Upper lobe of left lung (tissue), 6 donors: ENCODE results near the gene MRAP. TPM values are rescaled to one million over a fixed set of nuclear protein-coding genes. Genes with fewer than 3 reads are reported as not detected.

Source experiments
- ATAC-seq, 2 donors: fragments of 200-7000 bp; cut with Tn5 transposase; one replicate each; pipeline ENCODE4 v1.9.1; 2022; ENCODE audit warnings: mild to moderate bottlenecking in 2 of 2, moderate library complexity in 2 of 2; ENCODE audit not compliant: low FRiP score in 2 of 2
- DNase-seq, 2 donors: peaks; one replicate each; pipeline ENCODE4 v3.0.0-alpha.2; 2019 to 2020
- H3K27ac ChIP-seq, 4 donors: fragments of 200-600 bp; sonication (generic); one replicate each; pipeline ENCODE4 v1.5.1; 2016 to 2019
- H3K27me3 ChIP-seq, 4 donors: fragments of 200-600 bp; sonication (generic); one replicate each; pipeline ENCODE4 v1.5.1; 2017 to 2019
- H3K36me3 ChIP-seq, 4 donors: fragments of 200-600 bp; sonication (generic); one replicate each; pipeline ENCODE4 v1.5.1; 2016 to 2019
- H3K4me1 ChIP-seq, 4 donors: fragments of 200-600 bp; sonication (generic); one replicate each; pipeline ENCODE4 v1.5.1; 2018 to 2019
- H3K4me3 ChIP-seq, 4 donors: fragments of 200-600 bp; sonication (generic); one replicate each; pipeline ENCODE4 v1.5.1; 2017 to 2019; ENCODE audit warnings: mild to moderate bottlenecking in 2 of 4, moderate library complexity in 1 of 4
- H3K9me3 ChIP-seq, 4 donors: fragments of 200-600 bp; sonication (generic); one replicate each; pipeline ENCODE4 v1.5.1; 2018 to 2019
- EP300 ChIP-seq, 4 donors: sonication (generic); formaldehyde crosslinking; IDR thresholded peaks; one replicate each; pipeline ENCODE4 v1.5.1; 2017; ENCODE audit warnings: antibody characterized with exemption in 4 of 4, control low read depth in 2 of 4
- POLR2A ChIP-seq, 4 donors: fragments of 450-650 bp; IDR thresholded peaks; one replicate each; pipeline ENCODE4 v1.5.1; 2016 to 2017; ENCODE audit warnings: antibody characterized with exemption in 4 of 4, mild to moderate bottlenecking in 2 of 4
- POLR2AphosphoS5 ChIP-seq, 2 donors: sonication (generic); formaldehyde crosslinking; IDR thresholded peaks; one replicate each; pipeline ENCODE4 v1.5.1; 2017; ENCODE audit warnings: antibody characterized with exemption in 2 of 2
- WGBS, 2 donors: methylation state at CpG; one replicate each; pipeline ENCODE4 v1.1.5; 2017 to 2018; 5-methylcytosine and 5-hydroxymethylcytosine counted together
- total RNA-seq, 6 donors: library from RNA; depleted of rRNA in 4 of 6; stranded (reverse); fragments of >200 nt in 4 of 6; gene quantifications; one replicate each; pipeline versions ENCODE4 v1.1.0 to v1.2.1, GENCODE V29; 2016 to 2021
- TF ChIP-seq, protein P1 (sequence below), 6 experiments: fragments of 450-650 bp in 4 of 6; fragments of 200-600 bp in 2 of 6; sonication (generic) in 2 of 6; IDR thresholded peaks; one replicate each; pipeline ENCODE4 v1.5.1; 2016 to 2019; ENCODE audit warnings: antibody characterized with exemption in 6 of 6
- donor health status: DM: no; HTN: no; CAD: no; lungs with moderate emphysema.
- donor health status: DM: no; HTN: yes; CAD: no; lungs with severe emphysema.

MRAP gene
- total RNA-seq, 6 donors from 2014 or later, result 0.46 to 2.3 (median 0.54) TPM; not detected in 3

DNA sequence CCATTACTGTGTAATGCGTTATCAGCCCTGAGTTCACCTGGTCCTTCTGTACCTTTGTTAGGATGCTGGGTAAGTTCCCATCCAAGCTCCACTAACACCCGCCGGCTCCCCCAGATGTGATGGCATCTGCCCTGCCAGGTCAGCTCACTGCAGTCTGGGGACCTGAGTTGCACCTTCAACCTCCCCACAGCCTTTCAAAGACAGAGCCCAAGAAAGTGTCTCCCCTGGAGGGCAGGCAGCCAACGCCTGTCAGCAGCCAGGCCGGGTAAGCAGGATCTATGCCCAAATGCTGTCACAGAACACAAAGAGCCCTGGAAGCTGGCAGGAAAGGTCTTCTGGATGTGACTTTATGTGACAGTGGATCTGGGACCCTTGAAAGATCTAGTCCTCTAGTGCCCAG is 13.7 kb downstream of the MRAP start:
- DNase-seq (no peak), ATAC-seq (no peak)
- TF ChIP-seq POLR2A (IDR thresholded peaks at IDR 0.05) (no peak), EP300 (IDR thresholded peaks at IDR 0.05) (no peak), POLR2AphosphoS5 (IDR thresholded peaks at IDR 0.05) (no peak)
- TF ChIP-seq, protein P1, sequence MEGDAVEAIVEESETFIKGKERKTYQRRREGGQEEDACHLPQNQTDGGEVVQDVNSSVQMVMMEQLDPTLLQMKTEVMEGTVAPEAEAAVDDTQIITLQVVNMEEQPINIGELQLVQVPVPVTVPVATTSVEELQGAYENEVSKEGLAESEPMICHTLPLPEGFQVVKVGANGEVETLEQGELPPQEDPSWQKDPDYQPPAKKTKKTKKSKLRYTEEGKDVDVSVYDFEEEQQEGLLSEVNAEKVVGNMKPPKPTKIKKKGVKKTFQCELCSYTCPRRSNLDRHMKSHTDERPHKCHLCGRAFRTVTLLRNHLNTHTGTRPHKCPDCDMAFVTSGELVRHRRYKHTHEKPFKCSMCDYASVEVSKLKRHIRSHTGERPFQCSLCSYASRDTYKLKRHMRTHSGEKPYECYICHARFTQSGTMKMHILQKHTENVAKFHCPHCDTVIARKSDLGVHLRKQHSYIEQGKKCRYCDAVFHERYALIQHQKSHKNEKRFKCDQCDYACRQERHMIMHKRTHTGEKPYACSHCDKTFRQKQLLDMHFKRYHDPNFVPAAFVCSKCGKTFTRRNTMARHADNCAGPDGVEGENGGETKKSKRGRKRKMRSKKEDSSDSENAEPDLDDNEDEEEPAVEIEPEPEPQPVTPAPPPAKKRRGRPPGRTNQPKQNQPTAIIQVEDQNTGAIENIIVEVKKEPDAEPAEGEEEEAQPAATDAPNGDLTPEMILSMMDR (IDR thresholded peaks at IDR 0.05), result no peak
- Histone ChIP-seq H3K4me1 (no peaks in the 10 kb centered on the region), H3K9me3 (no peaks in the 10 kb centered on the region), H3K36me3 (peaks cover 12 to 51% (median 35%) of the 10 kb centered on the region in 4 donors), H3K4me3 (no peak overlapping the region), H3K27me3 (no peaks in the 10 kb centered on the region), H3K27ac (no peak overlapping the region)
- 95 to 98% methylated on average over 3 to 5 of the region's 5 CpGs for WGBS, 2 donors

DNA sequence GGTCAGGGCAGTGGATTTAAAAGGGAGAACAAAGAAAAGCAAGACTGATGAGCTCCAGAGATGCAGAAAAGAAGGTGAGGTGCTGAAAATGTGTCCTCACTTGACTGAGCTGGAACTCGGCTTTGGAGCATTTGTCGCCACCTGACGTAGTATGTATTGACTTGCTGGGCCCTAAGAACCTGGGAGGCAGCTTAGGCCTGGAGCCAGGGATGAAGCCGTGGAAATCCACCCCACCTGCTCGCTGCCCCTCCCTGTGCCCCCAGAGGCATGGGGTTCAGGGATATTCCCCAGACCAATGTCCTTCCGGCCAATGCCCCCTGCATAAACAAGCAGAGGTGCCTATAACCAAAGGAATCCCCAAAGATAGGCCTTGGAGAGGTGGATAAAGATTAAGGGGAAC is 14.3 kb downstream of the MRAP start:
- H3K36me3 ChIP-seq, result peaks cover 12 to 57% (median 41%) of the 10 kb centered on the region in 4 donors
- ATAC-seq (no peak), DNase-seq (no peak)
- no peaks in the 10 kb centered on the region for H3K4me1 ChIP-seq
- no peak for TF ChIP-seq POLR2AphosphoS5 (IDR thresholded peaks at IDR 0.05)
- TF ChIP-seq EP300 (IDR thresholded peaks at IDR 0.05), result no peak
- TF ChIP-seq, protein P1 (IDR thresholded peaks at IDR 0.05), result no peak
- TF ChIP-seq POLR2A (IDR thresholded peaks at IDR 0.05), result no peak
- H3K27ac ChIP-seq, result no peak overlapping the region
- H3K27me3 ChIP-seq, result no peaks in the 10 kb centered on the region
- 96 to 99% methylated on average over 6 of the region's 6 CpGs for WGBS, 2 donors
- H3K9me3 ChIP-seq, result no peaks in the 10 kb centered on the region
- H3K4me3 ChIP-seq, result no peak overlapping the region

DNA sequence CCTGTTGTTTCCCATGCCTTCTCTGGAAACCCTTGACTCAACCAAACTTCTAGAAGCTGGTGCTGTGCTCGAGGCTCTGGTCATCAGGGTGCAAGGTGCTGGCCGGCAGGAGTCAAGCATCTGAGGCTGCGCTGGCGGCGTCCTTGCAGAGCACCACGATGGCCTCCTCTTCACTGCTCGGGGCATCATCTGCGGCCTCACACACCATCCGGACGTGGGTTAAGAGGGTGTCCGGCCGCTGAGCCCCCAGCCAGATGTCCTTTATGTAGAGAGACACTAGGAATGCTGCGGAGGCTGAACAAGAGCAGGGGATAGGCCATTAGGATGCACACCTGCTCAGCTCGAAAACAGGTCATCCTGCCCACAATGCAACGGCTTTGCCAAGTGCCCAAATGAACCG is 16.2 kb downstream of the MRAP start:
- 94 to 96% methylated on average over 5 to 16 of the region's 16 CpGs for WGBS, 2 donors
- H3K27me3 ChIP-seq, result no peaks in the 10 kb centered on the region
- H3K9me3 ChIP-seq, result no peaks in the 10 kb centered on the region
- TF ChIP-seq POLR2AphosphoS5 (IDR thresholded peaks at IDR 0.05) (no peak), POLR2A (IDR thresholded peaks at IDR 0.05) (no peak), EP300 (IDR thresholded peaks at IDR 0.05) (no peak)
- TF ChIP-seq, protein P1 (IDR thresholded peaks at IDR 0.05), result no peak
- DNase-seq (peak in 1 of 2 donors; percentile 58), ATAC-seq (no peak)
- H3K27ac ChIP-seq, result no peak overlapping the region
- H3K4me1 ChIP-seq, result no peaks in the 10 kb centered on the region
- H3K4me3 ChIP-seq, result no peak overlapping the region
- peaks cover 12 to 75% (median 58%) of the 10 kb centered on the region in 4 donors for H3K36me3 ChIP-seq

DNA sequence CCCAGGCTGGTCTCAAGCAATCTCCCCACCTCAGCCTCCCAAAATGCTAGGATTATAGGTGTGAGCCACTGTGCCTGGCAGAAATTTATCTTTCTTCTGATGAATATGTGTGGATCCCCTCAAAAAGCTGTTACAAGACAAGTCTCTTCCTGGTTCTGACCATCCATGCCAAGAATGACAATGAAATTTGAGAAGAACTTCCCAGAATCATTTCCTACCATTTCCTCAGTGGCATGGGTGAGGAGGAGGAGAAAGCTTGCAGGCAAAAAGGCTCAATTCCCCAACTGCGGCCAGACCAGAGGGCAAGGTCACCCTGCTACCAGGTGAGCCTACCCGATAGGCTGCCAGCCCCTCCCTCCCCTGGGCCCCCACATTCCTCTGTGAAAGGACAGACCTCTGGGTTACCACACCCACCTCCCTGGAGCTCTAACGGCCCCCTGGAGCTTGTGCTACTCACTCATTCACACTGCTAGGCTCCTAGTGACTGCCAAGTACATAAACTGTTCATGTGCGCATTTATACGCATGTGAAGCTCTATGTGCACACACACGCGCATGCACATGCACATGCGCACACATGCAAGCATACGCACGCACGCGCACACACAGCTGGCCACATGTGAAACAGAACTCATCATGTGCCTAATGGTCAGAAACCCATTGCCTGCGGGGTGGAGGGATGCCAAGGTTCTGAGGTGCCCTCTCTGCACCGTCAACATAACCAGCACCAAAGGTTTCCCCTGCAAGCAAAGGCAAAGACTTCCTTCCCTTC is 17.0 kb downstream of the MRAP start:
- Histone ChIP-seq H3K27ac (no peak overlapping the region), H3K36me3 (peaks cover 13 to 84% (median 67%) of the 10 kb centered on the region in 4 donors), H3K4me3 (no peak overlapping the region), H3K4me1 (no peaks in the 10 kb centered on the region), H3K27me3 (no peaks in the 10 kb centered on the region), H3K9me3 (no peaks in the 10 kb centered on the region)
- no peak for ATAC-seq
- WGBS, 2 donors, result 92 to 96% methylated on average over 13 to 14 of the region's 14 CpGs
- DNase-seq, result no peak
- TF ChIP-seq POLR2A (IDR thresholded peaks at IDR 0.05) (no peak), POLR2AphosphoS5 (IDR thresholded peaks at IDR 0.05) (no peak), EP300 (IDR thresholded peaks at IDR 0.05) (no peak)

DNA sequence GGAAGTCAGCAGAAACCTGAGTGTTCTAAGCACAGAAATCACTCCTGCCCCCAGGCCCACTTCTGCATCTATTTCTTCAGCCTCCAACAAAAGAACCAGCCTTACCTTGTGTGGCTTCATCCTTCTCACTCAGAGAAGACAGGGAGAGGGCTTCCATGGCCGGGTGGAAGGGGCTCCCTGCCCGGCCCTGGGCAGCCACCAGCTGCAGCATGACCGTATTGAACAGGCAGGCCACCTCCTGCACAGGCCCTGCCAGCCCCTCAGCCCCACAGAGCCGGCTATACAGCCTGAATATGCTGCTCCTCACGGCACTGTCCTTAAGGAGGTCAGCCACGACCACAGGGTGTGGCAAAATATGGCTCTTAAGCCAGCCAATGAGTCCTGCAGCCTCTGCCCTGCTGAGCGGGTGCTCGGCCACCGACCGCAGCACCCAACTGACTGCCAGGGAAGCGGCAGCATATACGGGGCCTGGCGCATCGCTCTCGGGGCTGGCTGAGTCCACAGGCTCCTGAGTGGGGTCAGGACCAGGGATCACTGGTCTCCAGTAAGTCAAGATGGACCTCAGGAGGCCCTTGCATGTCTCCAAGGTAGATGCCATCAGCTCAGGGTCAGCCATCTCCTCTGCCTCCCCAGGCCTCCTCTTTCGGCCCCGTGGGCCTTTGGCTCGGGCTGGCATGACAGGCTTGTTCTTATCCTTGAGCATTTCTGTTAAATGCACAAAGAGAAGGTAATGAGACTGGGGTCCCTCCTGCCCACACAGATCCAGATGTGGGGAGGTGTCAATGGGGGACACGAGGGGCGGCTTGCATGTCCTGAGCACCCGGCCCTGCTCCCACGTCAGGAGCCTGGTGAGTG is 17.9 kb downstream of the MRAP start:
- H3K9me3 ChIP-seq, result no peaks in the 10 kb centered on the region
- no peaks in the 10 kb centered on the region for H3K4me1 ChIP-seq
- 94 to 96% methylated on average over 20 to 22 of the region's 22 CpGs for WGBS, 2 donors
- H3K4me3 ChIP-seq, result no peak overlapping the region
- no peak for ATAC-seq
- peaks cover 20 to 93% (median 71%) of the 10 kb centered on the region in 4 donors for H3K36me3 ChIP-seq
- H3K27ac ChIP-seq, result no peak overlapping the region
- H3K27me3 ChIP-seq, result no peaks in the 10 kb centered on the region
- TF ChIP-seq, protein P1 (IDR thresholded peaks at IDR 0.05), result no peak
- no peak for TF ChIP-seq EP300 (IDR thresholded peaks at IDR 0.05)
- TF ChIP-seq POLR2A (IDR thresholded peaks at IDR 0.05), result no peak
- TF ChIP-seq POLR2AphosphoS5 (IDR thresholded peaks at IDR 0.05), result no peak
- peak in 1 of 2 donors; percentile 67 for DNase-seq
